ENCODE results near the gene SCAF1. TPM values are rescaled to one million over a fixed set of nuclear protein-coding genes. Genes with fewer than 3 reads are reported as not detected.

Gene SCAF1
- 22.7 and 30.5 TPM in 2 replicates for total RNA-seq

GRCh38 chr19:49641688-49642491 is at the start of gene SCAF1:
Gene SCAF1, plus strand, starts transcription at chr19:49642209. Its CDS starts 2,818 bp downstream, at chr19:49645027.

GRCh38 chr19:49640113-49640898 is 1.7 kb upstream of the SCAF1 start, which contains the start of gene RRAS:
Gene RRAS, minus strand, starts transcription at chr19:49640143. Its CDS starts 45 bp downstream, at chr19:49640098.

GRCh38 chr19:49665351-49666119 is 23.5 kb downstream of the SCAF1 start, which contains the start of the genes BCL2L12 and IRF3:
Gene BCL2L12, plus strand, starts transcription at chr19:49665933. Its CDS starts 760 bp downstream, at chr19:49666693.
Gene IRF3, minus strand, starts transcription at chr19:49665857. Its CDS starts 1,019 bp downstream, at chr19:49664838.

GRCh38 chr19:49677231-49677900 is 35.4 kb downstream of the SCAF1 start, which contains the start of gene PRMT1:
Gene PRMT1, plus strand, starts transcription at chr19:49677271. Its CDS starts 10 bp downstream, at chr19:49677281.

GRCh38 chr19:49689133-49690078 is 47.4 kb downstream of the SCAF1 start, which contains the start of gene ADM5:
Gene ADM5, plus strand, starts transcription at chr19:49689594. Its CDS starts 244 bp downstream, at chr19:49689838.

GRCh38 chr19:49690656-49691242 is 48.7 kb downstream of the SCAF1 start, which contains the start of gene CPT1C:
Gene CPT1C, plus strand, starts transcription at chr19:49691116. Its CDS starts 1,137 bp downstream, at chr19:49692253.

Other genes starting within 250 kb of the SCAF1 start
- not detected in 2 replicates for gene PTH2, start 218.8 kb upstream of the SCAF1 start, total RNA-seq
- not detected in 2 replicates for gene GFY, start 216.8 kb upstream of the SCAF1 start, total RNA-seq
- gene SLC17A7, start 200.7 kb upstream of the SCAF1 start, total RNA-seq, result 0.17 and 0.20 TPM in 2 replicates
- gene PIH1D1, start 190.4 kb upstream of the SCAF1 start, total RNA-seq, result 73.1 and 91.4 TPM in 2 replicates
- gene ALDH16A1, start 189.0 kb upstream of the SCAF1 start, total RNA-seq, result 18.3 and 19.8 TPM in 2 replicates
- 2.3 and 3.5 TPM in 2 replicates for gene FLT3LG, start 168.0 kb upstream of the SCAF1 start, total RNA-seq
- gene RPL13A, start 154.6 kb upstream of the SCAF1 start, total RNA-seq, result 1,440 and 2,433 TPM in 2 replicates
- gene RPS11, start 145.8 kb upstream of the SCAF1 start, total RNA-seq, result 1,074 and 1,489 TPM in 2 replicates
- gene FCGRT, start 129.5 kb upstream of the SCAF1 start, total RNA-seq, result 66.7 and 86.0 TPM in 2 replicates
- gene RCN3, start 114.2 kb upstream of the SCAF1 start, total RNA-seq, result 339 and 441 TPM in 2 replicates
- gene NOSIP, start 61.7 kb upstream of the SCAF1 start, total RNA-seq, result 30.8 and 33.4 TPM in 2 replicates
- gene PRRG2, start 60.9 kb upstream of the SCAF1 start, total RNA-seq, result 0.65 and 0.86 TPM in 2 replicates
- gene PRR12, start 51.0 kb upstream of the SCAF1 start, total RNA-seq, result 4.2 and 6.1 TPM in 2 replicates
- 82.1 and 88.7 TPM in 2 replicates for gene RRAS, start 2.1 kb upstream of the SCAF1 start, total RNA-seq
- gene IRF3, start 23.6 kb downstream of the SCAF1 start, total RNA-seq, result 64.3 and 68.0 TPM in 2 replicates
- gene BCL2L12, start 23.7 kb downstream of the SCAF1 start, total RNA-seq, result 2.7 TPM in 2 replicates
- gene PRMT1, start 35.1 kb downstream of the SCAF1 start, total RNA-seq, result 205 and 248 TPM in 2 replicates
- gene ADM5, start 47.4 kb downstream of the SCAF1 start, total RNA-seq, result 0.36 and 0.52 TPM in 2 replicates
- gene CPT1C, start 48.9 kb downstream of the SCAF1 start, total RNA-seq, result 24.3 and 29.3 TPM in 2 replicates
- 0.52 TPM in 1 of 2 replicates, not detected in the other for gene TSKS, start 121.1 kb downstream of the SCAF1 start, total RNA-seq
- 145 and 148 TPM in 2 replicates for gene AP2A1, start 124.8 kb downstream of the SCAF1 start, total RNA-seq
- gene FUZ, start 171.1 kb downstream of the SCAF1 start, total RNA-seq, result 21.3 and 30.7 TPM in 2 replicates
- 21.0 and 23.4 TPM in 2 replicates for gene MED25, start 176.1 kb downstream of the SCAF1 start, total RNA-seq
- gene PTOV1, start 208.9 kb downstream of the SCAF1 start, total RNA-seq, result 78.2 and 83.5 TPM in 2 replicates
- 28.7 and 45.7 TPM in 2 replicates for gene PNKP, start 225.4 kb downstream of the SCAF1 start, total RNA-seq
- 14.1 and 14.3 TPM in 2 replicates for gene AKT1S1, start 235.1 kb downstream of the SCAF1 start, total RNA-seq
- gene TBC1D17, start 235.5 kb downstream of the SCAF1 start, total RNA-seq, result 18.6 and 22.7 TPM in 2 replicates